AG10803 (cell line): ENCODE measurements around the gene PPARG.
A peak's percentile ranks its signal among the peaks of the same experiment; 100 is the strongest.

Source experiments
- DNase-seq: peaks from one replicate; pipeline ENCODE4 v3.0.0; 2010; ENCODE audit warnings: low read depth
- H3K4me3 ChIP-seq: 2 replicates; pipeline ENCODE4 v1.5.1; 2011; ENCODE audit warnings: mild to moderate bottlenecking, low read length, control low read depth
- CTCF ChIP-seq: conservative IDR thresholded peaks from 2 replicates; pipeline ENCODE4 v1.5.1; 2011; ENCODE audit warnings: mild to moderate bottlenecking, low read length, control low read depth, inconsistent platforms

PPARG gene

GRCh38 chr3:12369029-12369428, 80.2 kb downstream of the PPARG start:
- TF ChIP-seq CTCF, result no peak
- DNase-seq, result no peak
- H3K4me3 ChIP-seq, result no peak overlapping the region

GRCh38 chr3:12369598-12369997, 80.7 kb downstream of the PPARG start:
- no peak for TF ChIP-seq CTCF
- H3K4me3 ChIP-seq, result no peak overlapping the region
- DNase-seq, result no peak

GRCh38 chr3:12370758-12371157, 81.9 kb downstream of the PPARG start:
- H3K4me3 ChIP-seq, result no peak overlapping the region
- DNase-seq, result peak; percentile 8
- 0 out of 2 replicates have a peak, but pooled peaks have one; percentile 13 for TF ChIP-seq CTCF

GRCh38 chr3:12371525-12372140, 82.8 kb downstream of the PPARG start:
- H3K4me3 ChIP-seq, result no peak overlapping the region
- no peak for TF ChIP-seq CTCF
- DNase-seq, result no peak

- TF ChIP-seq CTCF, result no peak
- DNase-seq, result no peak
- H3K4me3 ChIP-seq, result no peak overlapping the region
Measured at GRCh38 chr3:12372741-12373280, 83.9 kb downstream of the PPARG start.

- no peak for DNase-seq
Measured at GRCh38 chr3:12375572-12375971, 86.7 kb downstream of the PPARG start.

More at GRCh38 chr3:12375572-12375971, 86.7 kb downstream of the PPARG start:
- no peak overlapping the region for H3K4me3 ChIP-seq
- no peak for TF ChIP-seq CTCF
